GM21423 (cell line): ENCODE data around the gene DPM2.

ENCODE experiments used
- ATAC-seq: cut with Tn5 transposase; IDR thresholded peaks from one replicate; pipeline ENCODE4 v1.9.1; 2021; ENCODE audit warnings: mild to moderate bottlenecking, moderate library complexity; ENCODE audit not compliant: unreplicated experiment

DPM2 gene

DNA sequence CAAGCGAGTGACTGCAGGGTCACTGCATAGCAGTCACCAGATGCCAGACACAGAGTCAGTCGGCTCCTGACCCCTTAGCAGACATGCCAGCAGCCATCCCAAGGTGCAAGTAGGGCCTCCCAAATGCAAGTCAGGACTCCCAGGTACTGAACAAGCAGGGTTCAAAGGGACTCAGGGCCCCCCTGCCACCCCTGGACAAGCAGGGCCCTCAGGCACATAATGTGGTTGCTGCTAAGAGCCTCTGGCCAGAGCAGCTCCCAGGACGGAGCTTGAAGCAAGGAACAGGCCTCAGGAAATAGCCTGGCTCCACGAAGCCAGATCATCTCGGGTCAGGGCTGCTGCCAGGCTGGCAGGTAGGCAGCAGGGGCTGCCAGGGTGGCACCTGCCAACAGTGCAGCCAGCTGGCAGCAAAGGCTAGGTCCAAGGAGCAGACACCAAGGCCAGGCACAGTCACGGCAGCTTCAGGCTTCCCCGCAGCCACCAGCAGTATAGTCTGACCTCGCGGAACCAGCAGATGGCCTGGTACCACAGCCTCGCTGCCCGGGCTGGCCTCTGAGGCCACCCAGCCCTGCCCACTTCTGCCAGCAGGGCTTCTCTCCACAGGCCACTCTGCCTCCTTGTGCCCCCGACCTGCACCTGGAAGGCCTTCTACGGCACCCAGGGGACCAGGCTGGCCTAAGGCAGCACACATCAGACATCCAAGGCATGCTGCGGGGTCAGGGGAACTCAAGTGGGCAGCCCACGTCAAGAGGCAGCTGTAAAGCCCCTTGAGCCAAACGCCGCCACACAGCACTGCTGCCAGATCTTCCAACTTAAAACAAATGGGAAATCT, 35.7 kb upstream of the DPM2 start:
- ATAC-seq, result no peak

DNA sequence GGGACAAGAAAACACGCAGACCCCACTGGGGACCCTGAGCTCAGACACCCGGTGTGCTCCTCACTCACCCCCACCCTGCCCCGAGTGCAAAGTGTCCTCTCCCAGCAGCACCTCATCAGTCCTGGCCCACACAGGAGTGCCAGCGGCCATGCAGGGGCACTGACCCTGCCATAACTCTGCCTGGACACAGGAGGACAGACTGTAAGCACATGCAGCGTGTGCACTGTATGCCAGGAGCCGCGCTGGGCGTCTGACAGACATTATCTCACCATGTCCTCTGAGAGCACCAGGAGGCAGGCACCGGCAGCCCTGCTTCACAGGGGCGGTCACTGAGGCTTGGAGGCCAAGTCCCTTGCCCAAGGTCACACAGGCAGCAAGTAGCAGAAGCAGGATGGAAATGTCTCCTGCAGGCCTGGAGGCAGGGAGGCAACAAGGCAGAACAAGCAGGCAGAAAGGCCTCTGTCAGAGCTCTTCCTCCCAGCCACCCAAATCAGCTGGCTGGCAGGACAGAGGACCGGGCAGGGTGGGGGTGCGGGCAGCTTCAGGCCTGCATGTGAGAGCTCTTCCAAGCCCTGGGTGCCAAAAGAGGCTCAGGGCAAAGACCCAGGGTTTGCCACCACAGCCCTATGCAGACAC, 34.7 kb upstream of the DPM2 start:
- no peak for ATAC-seq

DNA sequence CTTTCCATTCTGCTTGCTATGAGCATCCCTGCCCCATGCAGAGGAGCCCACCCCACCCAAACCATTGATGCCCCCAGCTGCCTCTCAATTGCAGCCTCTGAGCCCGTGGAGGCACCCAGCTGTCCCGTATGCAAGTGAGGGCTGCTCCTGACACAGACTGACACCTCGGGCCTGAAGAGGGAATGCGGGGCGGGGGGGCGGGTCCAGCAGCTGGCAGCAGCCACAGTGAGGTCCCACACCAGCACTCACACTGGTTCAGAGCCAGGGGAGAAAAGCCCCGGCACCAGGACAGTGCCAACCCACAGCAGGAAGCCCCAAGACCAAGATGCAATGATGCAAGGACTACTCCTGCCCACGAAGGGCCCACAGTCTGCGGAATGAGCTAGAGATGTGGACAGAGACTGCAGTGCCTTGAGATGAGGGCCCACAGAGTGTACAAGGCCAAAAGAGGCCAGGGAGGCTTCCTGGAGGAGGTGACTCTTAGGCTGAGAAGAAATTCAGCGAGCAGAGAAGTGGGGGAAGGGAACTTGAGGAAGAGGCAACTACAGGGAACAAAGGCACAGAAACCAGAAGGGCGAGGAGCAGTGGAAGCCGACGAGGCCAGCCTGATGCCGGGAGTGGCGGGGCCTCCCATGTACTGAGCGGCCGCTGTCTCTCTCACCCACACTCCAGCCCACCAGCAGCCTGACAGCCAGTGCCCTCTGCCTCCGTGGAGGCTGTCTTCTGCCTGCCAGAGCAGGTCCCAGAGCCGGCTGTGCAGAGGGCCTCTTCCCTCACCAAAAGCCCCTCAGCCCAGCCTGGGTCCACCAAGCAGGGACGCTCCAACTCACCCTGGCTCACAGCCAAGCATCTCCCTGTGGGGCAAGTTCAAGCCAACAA, 33.9 kb upstream of the DPM2 start:
- ATAC-seq, result peak; percentile 15

DNA sequence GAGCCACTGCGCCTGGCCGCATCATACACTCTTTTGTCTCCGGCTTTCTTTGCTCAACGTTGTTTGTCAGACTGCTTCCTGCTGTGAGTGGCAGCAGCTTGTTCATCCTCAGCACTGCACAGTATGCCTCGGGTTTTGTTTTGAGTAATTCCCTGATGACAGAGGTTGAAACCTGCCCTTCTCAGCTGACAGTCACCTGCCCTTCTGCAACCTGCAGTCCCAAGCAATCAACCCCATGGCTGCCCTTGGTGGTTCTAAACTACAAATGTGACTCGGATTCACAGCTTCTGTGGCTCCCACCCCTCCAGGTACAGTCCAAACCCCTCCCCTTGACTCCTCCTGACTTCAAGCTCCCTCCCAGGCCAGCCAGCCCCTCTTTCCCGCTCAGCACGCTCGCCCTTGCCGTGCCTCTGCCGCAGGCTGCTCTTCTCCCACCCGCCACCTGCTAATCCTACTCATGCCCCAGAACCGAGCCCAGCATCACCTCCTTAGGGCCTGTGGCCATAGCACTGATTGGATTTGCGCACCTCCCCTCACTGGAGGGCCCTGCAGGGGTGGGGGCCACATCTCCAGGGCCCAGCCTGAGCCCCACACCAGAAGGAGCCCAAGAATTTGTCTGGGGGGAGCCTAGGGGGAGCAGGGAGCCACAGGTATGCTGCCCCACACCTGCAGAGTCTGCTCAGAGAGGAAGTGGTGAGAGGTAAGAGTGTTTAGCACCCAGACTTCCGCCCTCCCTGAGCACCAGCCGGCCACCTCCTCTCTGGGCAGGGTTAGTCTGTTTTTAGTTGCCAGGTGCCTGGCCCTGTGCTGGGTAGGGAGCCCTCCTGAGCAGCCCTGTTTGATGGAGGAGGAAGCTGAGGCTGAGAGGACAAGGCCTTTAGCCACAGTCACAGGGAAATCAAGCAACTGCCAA, 33.0 kb upstream of the DPM2 start:
- ATAC-seq, result peak; percentile 71

DNA sequence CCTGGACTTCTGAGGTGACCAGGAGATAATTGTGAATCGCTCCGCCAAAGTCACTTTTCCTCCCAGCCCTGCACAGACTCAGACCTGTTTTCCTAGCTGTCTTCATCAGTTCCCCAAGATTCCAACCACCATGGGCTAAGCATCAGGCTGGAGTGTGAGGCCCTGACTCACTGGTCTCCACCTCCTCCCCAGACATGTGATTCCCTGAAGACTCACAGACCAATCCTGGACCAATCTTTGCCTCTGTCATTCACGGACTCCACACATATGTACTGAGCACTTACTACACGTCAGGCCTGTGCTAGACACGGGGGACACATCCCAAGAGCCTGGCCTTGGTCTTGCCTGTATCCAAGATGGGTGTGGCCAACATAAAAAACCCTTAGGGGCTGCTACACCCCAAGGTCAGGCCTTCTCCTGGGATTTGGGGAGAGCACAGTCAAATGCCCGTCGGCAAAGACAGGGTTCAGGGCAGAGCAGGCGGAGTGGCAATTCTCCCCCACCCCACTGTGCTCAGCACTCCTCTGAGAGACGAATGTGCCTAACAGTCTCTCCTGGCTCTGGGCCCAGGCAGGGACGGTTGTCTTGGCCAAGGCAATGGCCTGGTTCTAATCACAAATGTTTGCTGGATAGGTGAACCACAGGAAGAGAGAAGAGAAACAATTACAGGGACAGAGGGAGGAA, 31.2 kb upstream of the DPM2 start:
- no peak for ATAC-seq

DNA sequence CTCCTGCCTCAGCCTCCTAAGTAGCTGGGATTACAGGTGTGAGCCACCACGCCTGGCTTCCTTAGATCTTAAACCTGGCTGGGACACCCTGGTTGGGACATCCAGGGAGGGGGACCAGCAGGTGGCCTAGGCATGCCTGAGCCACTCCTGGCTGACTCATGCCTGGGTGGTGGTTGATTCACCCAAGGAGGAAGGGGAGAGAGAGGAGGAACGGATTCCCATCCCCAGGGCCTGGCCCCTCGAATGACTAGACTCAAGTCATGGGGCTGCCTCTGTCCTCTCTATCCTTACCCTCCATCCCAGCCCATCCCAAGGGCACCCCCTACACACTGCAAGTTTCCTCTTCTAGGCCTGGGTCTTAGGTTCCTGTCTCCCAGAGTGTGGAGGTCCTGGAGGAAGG, 30.4 kb upstream of the DPM2 start:
- no peak for ATAC-seq

DNA sequence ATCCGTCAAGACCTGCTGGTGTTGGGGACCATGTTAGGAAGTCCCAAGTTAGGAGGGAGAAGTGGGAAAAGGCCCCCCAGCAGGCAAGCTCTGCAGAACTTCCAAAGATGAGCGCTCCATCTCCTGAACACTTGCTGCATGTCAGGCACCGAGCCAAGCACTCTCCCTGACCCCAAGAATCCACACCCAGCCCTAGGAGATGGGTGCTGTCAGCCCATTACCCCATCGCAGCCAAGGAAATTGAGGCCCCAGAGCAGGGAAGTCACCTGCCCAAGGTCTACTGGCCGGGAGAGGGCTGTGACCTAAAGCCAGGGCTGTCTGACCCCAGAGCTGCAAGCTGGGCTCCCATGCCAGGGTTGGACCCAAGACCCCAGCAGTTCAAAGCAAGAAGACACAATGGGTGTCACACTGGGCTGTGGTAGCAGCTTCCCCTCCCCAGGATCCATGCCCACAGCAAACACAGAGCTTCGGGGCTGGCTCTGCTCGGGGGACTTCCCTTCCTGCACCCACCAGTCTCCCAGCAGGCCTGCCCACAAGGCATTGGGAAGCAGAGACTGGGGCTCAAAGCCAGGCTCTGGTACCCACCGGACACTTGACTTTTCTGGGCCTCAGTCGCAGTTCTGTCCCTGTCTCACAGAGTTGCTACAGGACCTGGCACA, 29.6 kb upstream of the DPM2 start:
- no peak for ATAC-seq

DNA sequence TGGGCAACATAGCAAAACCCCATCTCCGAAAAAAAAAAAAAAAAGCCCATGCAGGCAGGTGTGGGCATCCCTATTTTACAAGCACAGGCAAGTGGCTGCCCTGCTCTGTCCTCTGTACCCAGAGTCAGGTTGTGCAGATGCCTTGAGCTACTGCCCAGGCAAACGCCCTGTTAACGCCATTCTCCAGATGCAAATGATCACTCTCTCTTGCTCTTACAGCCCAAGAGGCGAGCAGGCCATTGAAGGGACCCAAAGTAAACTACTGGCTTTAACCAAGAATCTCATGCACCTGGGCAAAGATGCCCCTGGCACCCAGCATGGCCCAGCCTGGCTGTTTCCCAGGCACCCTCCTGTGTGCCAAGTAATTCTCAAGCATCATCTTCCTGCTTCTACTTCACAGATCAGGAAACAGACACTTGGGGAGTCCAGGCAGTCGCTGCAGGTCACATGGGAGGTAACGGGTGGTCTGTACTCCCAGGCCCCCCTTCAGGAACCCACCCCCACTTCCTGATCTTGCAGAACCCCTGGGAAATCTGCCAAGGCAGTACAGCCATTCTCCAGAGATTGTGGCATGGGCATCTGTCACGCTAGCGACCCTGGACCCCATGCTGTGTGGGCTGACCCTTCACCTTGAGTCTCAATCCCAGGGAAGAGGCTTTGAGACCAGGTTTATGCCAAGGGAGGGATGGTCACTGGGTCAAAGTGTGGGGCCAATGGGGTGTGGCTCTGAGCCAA, 28.9 kb upstream of the DPM2 start:
- ATAC-seq, result no peak

DNA sequence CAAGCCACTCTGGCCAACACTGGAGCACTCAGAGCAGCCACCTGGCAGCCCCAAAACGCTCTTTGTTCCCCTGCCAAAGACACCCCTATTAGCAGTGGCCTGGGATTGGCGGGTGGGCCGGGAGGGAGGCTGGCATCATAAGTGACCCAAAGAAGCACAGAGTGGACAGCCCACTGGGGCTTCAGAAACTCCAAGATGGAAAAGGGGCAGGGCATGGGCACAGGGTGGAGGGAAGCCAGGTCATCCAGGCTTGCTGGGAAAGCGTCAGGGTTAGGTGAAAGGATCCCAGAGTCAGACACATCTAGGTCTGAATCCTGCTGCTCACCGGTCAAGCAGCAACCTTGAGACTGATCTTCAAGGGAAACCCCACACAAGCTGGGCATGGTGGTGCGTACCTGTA, 28.3 kb upstream of the DPM2 start:
- no peak for ATAC-seq

DNA sequence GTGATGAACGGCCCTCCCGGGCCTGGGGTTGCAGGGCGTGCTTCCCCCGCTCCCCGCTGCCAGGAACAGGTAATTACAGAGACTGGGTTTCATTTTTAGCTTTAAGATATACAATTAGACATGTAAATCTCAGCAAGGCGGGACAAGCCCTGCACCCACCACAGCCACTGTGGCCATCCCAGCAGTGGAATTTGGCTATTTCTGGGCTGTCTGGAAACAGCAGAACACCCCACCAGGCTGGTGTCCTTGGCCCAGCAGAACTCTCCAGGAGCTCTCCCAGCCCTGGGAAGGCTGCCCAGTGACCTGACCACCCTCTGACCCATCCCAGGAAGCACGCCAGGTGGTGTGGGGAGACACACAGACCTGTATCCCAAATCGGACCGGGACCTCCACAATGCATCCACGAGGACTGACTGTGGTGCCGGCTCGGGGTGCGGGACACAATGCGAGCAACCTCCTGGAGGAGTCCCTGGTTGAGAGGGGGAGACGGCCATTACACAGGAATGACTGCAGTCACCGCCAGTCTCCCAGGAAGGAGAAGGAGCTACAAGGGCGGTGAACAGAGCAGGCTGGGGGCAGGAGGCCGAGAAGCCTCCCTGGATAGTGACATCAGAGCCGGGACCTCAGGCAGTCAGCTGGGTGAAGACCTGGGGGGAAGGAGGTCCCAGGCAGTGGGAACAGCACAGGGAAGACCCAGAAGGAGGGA, 25.9 kb upstream of the DPM2 start:
- no peak for ATAC-seq

DNA sequence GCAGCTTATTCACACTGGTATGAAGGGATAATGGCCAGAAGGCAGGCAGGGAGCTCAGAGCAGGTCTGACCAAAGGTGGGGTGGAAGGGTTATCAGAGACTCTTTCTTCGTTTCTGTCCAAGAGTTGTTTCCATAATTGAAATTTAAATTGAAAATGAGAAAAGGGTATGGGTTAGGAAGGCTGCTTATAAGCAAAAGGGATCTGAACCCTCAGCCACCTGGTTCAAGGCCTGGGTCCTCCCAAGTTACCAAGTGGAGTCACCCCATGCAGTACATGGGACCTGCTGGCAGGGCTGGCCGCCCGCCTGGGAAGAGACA, 25.3 kb upstream of the DPM2 start:
- ATAC-seq, result no peak

DNA sequence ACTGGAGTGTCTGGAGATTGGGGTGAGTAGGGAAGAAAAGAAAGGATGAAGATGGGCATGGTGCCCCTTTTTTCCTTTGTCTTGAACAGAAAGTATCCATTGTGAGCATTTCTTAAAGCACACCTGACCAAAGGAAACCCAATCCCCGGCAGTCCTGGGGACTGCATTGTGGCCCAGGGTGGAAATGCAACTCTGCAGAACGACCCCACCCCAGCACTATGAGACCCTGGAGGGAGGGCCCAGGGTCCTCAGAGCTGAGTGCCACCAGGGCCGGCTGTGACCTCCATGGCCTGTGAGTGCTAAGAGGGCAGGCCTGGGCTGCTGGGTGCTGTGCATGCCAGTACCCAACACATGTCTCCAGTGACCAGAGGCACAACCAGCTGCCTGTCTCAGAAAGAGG, 24.6 kb upstream of the DPM2 start:
- no peak for ATAC-seq

DNA sequence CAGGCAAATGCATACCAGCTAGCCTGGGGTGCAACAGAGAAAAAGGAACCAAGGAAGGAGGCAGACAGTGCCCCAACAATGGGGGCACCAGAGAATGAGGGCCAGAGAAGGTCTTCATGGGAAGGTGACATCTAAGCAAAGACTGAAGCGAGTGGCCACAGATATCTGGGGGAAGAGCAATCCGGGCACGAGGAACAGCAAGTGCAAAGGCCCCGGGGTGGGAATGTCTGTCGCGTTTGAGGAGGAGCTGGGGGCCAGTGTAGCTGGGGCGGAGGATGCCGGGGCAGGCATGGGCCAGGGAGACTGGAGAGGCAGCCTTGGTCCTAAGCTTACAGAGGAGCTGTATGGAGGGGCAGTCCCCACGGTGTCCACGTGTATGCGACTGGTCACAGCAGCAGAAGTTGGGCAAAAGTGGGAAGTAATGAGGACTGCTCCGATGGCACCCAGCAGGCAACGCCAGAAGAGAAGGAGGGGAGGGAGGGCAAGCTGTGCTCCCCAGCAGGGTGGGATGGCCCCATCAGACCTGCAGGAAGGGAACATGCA, 24.0 kb upstream of the DPM2 start:
- ATAC-seq, result no peak

DNA sequence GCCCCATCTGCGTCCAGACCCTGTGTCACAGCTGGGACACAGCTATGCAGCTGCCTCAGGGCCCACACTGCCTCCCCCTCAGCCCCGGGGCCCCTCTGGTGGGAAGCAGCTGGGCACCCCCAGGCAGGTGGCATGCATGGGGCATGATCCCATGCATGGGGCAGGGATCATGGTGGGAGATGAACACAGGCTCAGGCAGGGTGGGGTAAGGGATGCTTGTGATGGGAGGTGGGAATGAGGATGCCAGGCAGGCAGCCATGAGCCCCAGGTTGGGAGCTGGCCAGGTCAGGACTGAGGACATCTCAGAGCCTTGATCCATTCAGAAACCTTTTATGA, 23.5 kb upstream of the DPM2 start:
- no peak for ATAC-seq

DNA sequence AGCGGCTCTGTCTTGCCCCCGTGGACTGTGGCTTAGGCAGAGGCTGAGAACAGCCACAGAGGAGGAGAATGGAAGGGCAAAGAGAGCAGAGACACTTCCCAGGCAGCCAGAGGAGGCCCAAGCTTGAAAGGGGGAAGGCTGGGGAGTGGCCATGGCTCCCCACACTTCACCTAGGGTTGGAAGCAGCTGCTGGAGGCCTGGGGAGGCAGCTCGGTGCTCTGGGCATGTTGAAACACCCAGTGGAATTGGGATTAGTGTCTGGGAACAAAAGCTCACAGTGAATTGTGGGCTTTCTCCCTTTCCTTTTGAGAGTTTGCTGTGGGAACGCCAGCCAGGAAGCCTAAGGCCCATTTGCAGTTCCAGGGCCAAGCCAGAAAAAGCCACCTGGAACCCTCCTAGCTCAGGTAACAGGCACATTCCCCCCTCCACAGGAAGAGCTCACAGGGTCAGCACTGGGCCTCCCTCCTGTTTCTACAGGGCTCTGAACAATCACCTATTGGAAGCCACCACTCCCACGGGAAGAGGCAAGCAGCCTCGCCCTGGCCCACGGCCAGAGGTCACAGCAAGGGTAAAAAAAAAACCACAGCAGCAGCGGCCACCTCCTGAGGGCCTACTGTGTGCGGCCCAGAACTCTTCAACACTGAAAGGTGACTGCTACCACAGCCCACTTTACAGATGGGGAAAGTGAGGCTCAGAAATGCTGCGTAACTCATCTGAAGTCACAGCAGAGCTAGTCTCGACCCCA, 22.9 kb upstream of the DPM2 start:
- no peak for ATAC-seq

DNA sequence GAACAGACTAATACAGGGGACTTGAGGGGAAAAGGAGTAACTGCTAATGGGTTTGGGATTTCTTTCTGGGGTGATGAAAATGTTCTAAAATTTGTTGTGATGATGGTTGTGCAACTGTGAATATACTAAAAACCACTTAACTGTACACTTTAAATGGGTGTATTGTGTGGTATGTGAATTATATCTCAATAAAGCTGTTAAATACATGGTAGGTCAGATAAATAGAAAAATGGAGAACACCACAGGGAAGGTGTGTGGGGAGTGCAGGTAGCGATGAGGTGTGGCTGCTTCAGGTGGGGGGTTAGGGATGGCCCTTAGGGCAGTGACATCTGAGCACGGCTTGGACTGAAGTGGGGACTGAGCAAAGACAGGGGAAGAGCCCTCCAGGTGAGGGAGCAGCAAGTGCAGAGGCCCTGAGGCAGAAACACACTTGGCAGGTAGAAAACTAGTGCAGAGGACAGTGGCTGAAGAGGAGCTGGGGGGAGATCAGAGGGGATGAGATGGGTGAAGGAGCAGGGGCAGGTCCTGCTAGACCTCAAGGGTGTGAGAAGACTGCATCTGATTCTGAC, 22.3 kb upstream of the DPM2 start:
- ATAC-seq, result no peak

DNA sequence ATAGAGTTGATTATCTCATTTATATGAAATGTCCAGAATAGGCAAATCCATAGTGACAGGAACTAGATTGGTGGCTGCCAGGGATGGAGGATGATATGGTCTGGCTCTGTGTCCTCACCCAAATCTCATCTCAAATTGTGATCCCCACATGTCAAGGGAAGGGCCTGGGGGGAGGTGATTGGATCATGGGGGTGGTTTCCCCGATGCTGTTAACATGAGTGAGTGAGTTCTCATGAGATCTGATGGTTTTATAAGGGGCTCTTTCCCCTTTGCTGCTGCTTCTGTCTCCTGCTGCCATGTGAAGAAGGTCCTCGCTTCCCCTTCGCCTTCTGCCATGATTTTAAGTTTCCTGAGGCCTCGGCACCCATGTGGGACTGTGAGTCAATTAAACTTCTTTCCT, 21.7 kb upstream of the DPM2 start:
- no peak for ATAC-seq
